Heart right ventricle (tissue), 16 donors: ENCODE data around the gene HOXA2. TPM values are rescaled to one million over a fixed set of nuclear protein-coding genes. Genes with fewer than 3 reads are reported as not detected.

ENCODE experiments used
- ATAC-seq, 8 donors: fragments of 200-7000 bp; cut with Tn5 transposase; one replicate each; pipeline ENCODE4 v1.9.1; 2020; ENCODE audit warnings: mild to moderate bottlenecking in 8 of 8, moderate library complexity in 8 of 8, moderate number of reproducible peaks in 1 of 8
- DNase-seq, 2 donors: peaks; one replicate each; pipeline ENCODE4 v3.0.0-alpha.2; 2020
- H3K27ac ChIP-seq, 10 donors: fragments of 200-600 bp; sonication (generic) in 2 of 10; one replicate each; pipeline versions ENCODE4 v1.5.0 to v1.8.0; 2020 to 2022; ENCODE audit warnings: mild to moderate bottlenecking in 3 of 10
- H3K27me3 ChIP-seq, 7 donors: fragments of 200-600 bp; one replicate each; pipeline ENCODE4 v1.8.0; 2021 to 2022; ENCODE audit warnings: mild to moderate bottlenecking in 2 of 7
- H3K36me3 ChIP-seq, 9 donors: fragments of 200-600 bp; sonication (generic) in 1 of 9; one replicate each; pipeline versions ENCODE4 v1.5.0 to v1.8.0; 2020 to 2022; ENCODE audit warnings: mild to moderate bottlenecking in 2 of 9
- H3K4me1 ChIP-seq, 9 donors: fragments of 200-600 bp; sonication (generic) in 1 of 9; one replicate each; pipeline versions ENCODE4 v1.5.0 to v1.8.0; 2020 to 2022; ENCODE audit warnings: mild to moderate bottlenecking in 4 of 9
- H3K4me3 ChIP-seq, 10 donors: fragments of 200-600 bp; sonication (generic) in 2 of 10; one replicate each; pipeline versions ENCODE4 v1.5.0 to v1.8.0; 2020 to 2022; ENCODE audit warnings: mild to moderate bottlenecking in 7 of 10, moderate library complexity in 2 of 10
- H3K9me3 ChIP-seq, 11 donors: fragments of 200-600 bp in 10 of 11; sonication (generic) in 2 of 11; one replicate each; pipeline versions ENCODE4 v1.5.0 to v1.8.0; 2013 to 2022; ENCODE audit warnings: mild to moderate bottlenecking in 2 of 11, control low read depth in 1 of 11, moderate library complexity in 1 of 11
- CTCF ChIP-seq, 9 donors: fragments of 200-600 bp; sonication (generic) in 2 of 9; IDR thresholded peaks; one replicate each; pipeline versions ENCODE4 v1.5.0 to v1.8.0; 2021 to 2022; ENCODE audit warnings: antibody characterized with exemption in 9 of 9, mild to moderate bottlenecking in 5 of 9, moderate library complexity in 1 of 9
- WGBS, 2 donors: extraction: QIAGEN DNeasy Blood & Tissue Kit; methylation state at CpG; one replicate each; pipeline ENCODE4 v1.1.7; 2013; ENCODE audit warnings: inconsistent platforms in 1 of 2; 5-methylcytosine and 5-hydroxymethylcytosine counted together
- intact Hi-C, 10 donors: fragments of 100-400 bp; cut with DNase I; formaldehyde crosslinking; loops; one replicate each; pipeline versions ENCODE4 v1.11.1 to v1.14.2; 2022
- polyA plus RNA-seq, 2 donors: library from polyadenylated mRNA; stranded (reverse); fragments of 200-250 nt; gene quantifications; one replicate each; pipeline ENCODE4 v1.2.3, GENCODE V29; 2013
- total RNA-seq, 10 donors: library from RNA; stranded (reverse); fragmentation: NEBNext Ultra II Directional in 3 of 10; extraction: Animal tissue kit (Norgen Biotek cat#: 25700) in 3 of 10; gene quantifications; one replicate each; pipeline versions ENCODE4 v1.2.1 to v1.2.4, GENCODE V29; 2021 to 2023
- donor health status: Arrhythmogenic right ventricular cardiomyopathy.
- donor health status: ischemic (EF 13 %, LVEDD 7.1; RV severe dilation, severe dysfunction).
- donor health status: healthy with polysubstance abuse.
- donor health status: DM: no; HTN: yes; CAD: no.
- donor health status: DM: no; HTN: no; CAD: no.
- donor health status: ischemic (EF 25% LVEDD 6.9; RV normal size, moderate dysfunction).
- donor health status: ischemic (EF 25% LVEDD 5.7; RV mildly dilated, moderate dysfunction).
- donor health status: healthy.
- donor health status: DM: yes; HTN: yes; CAD: no.
- donor health status: Ischemic cardiomyopathy.
- donor health status: ischemic (EF 35%, LVEDD 5.7; RV mildly dilated, moderate dysfunction).
- donor health status: nonischemic (EF 11% LVEDD 7.7; RV severe dilation, severe dysfunction).
- donor health status: DM: yes; HTN: yes; CAD: no.
- donor health status: PGD.
- donor health status: ischemic (EF 29% LVEDD 5.4; RV normal size, mild dysfunction).
- donor health status: nonischemic (EF 23%, LVEDD 6.1; RV moderate dilation, normal function).

HOXA2 gene
- total and polyA plus RNA-seq, 12 donors: 0.10 to 0.23 (median 0.19) TPM; not detected in 8

- H3K4me3 ChIP-seq: peak overlapping the region; percentile 52 to 87 (median 57)
- H3K27ac ChIP-seq: peak overlapping the region in 8 of 10 donors; percentile 25 to 92 (median 66)
- no peaks in the 10 kb centered on the region for H3K9me3 ChIP-seq
- intact Hi-C loops: loop anchor here in 1 of 10 donors (5.0 kb wide), 1 partner anchor 35 kb away; the partner anchor contains the start of gene HOXA4
- DNase-seq (no peak), ATAC-seq (peak; percentile 21 to 65 (median 54))
- H3K4me1 ChIP-seq: peaks cover 0 to 49% (median 31%) of the 10 kb centered on the region in 9 donors
- 2% methylated on average over 41 of the region's 41 CpGs for WGBS, 2 donors
- no peak for TF ChIP-seq CTCF (IDR thresholded peaks at IDR 0.05)
- H3K27me3 ChIP-seq: peaks cover 17 to 100% (median 100%) of the 10 kb centered on the region in 7 donors
- H3K36me3 ChIP-seq: no peaks in the 10 kb centered on the region
Observed at GRCh38 chr7:27096768-27097514, 5.5 kb downstream of the HOXA2 start.

GRCh38 chr7:27095897-27096767, 6.4 kb downstream of the HOXA2 start, which contains the start of gene HOXA1:
Gene HOXA1 (minus strand): TSS chr7:27096000. CDS start chr7:27095912, 88 bp downstream.
- ATAC-seq: peak in 7 of 8 donors; percentile 63 to 83 (median 73)
- TF ChIP-seq CTCF (IDR thresholded peaks at IDR 0.05): no peak
- H3K36me3 ChIP-seq: no peaks in the 10 kb centered on the region

GRCh38 chr7:27095050-27095896, 7.2 kb downstream of the HOXA2 start:
- Histone ChIP-seq H3K27me3 (peaks cover 17 to 100% (median 100%) of the 10 kb centered on the region in 7 donors), H3K27ac (peak overlapping the region in 1 of 10 donors; percentile 92), H3K36me3 (no peaks in the 10 kb centered on the region), H3K9me3 (no peaks in the 10 kb centered on the region), H3K4me3 (peak overlapping the region; percentile 52 to 87 (median 57)), H3K4me1 (peaks cover 0 to 39% (median 27%) of the 10 kb centered on the region in 9 donors)
- no peak for TF ChIP-seq CTCF (IDR thresholded peaks at IDR 0.05)
- intact Hi-C loops: loop anchor here in 1 of 10 donors (5.0 kb wide), 1 partner anchor 37 kb away; the partner anchor contains the start of gene HOXA4
- peak in 1 of 8 donors; percentile 24 for ATAC-seq
- WGBS, 2 donors: 3 to 8% methylated on average over 33 of the region's 33 CpGs
- no peak for DNase-seq

More at GRCh38 chr7:27095897-27096767, 6.4 kb downstream of the HOXA2 start, which contains the start of gene HOXA1:
- DNase-seq: peak in 1 of 2 donors; percentile 16
- H3K9me3 ChIP-seq: no peaks in the 10 kb centered on the region
- H3K4me3 ChIP-seq: peak within 1 kb of the TSS; percentile 52 to 87 (median 57)
- H3K4me1 ChIP-seq: peaks cover 0 to 41% (median 27%) of the 10 kb centered on the region in 9 donors
- intact Hi-C loops: loop anchor here in 1 of 10 donors (5.0 kb wide), 1 partner anchor 36 kb away; the partner anchor contains the start of gene HOXA4
- H3K27ac ChIP-seq: peak within 1 kb of the TSS in 9 of 10 donors; percentile 19 to 92 (median 65)
- peaks cover 17 to 100% (median 100%) of the 10 kb centered on the region in 7 donors for H3K27me3 ChIP-seq
- WGBS, 2 donors: 0 to 1% methylated on average over 68 of the region's 68 CpGs
